PC-9 (cell line): ENCODE data around the gene FXYD6. TPM values are rescaled to one million over a fixed set of nuclear protein-coding genes. Genes with fewer than 3 reads are reported as not detected.

ENCODE experiments used
- BruUV-seq: library from RNA; stranded (reverse); fragments of 400-500 nt; replicated peaks from 2 replicates; lab custom pipeline; 2021; lab: Mats Ljungman, UMichigan
- CTCF ChIA-PET: fragments of 300-600 bp; sonication (Branson Sonifier 250); formaldehyde crosslinking; loops from one replicate; lab custom pipeline; 2022; ENCODE audit warnings: antibody characterized with exemption; lab: Charles Lee
- POLR2A ChIA-PET: fragments of 300-600 bp; sonication (Branson Sonifier 250); formaldehyde crosslinking; loops from one replicate; lab custom pipeline; 2022; ENCODE audit warnings: antibody characterized with exemption; ENCODE audit not compliant: unreplicated experiment; lab: Charles Lee
- DNase-seq, 2 experiments: peaks; one replicate each; pipeline versions ENCODE4 v3.0.0 to v3.0.0-alpha.2; 2015 to 2022; ENCODE audit warnings: mixed read lengths in 1 of 2
- H2AFZ ChIP-seq: fragments of 200-600 bp; sonication (generic); 2 replicates; pipeline ENCODE4 v1.8.1; 2017; ENCODE audit warnings: antibody characterized with exemption
- H3F3A ChIP-seq: fragments of 200-600 bp; sonication (generic); 2 replicates; pipeline ENCODE4 v1.8.1; 2017; ENCODE audit warnings: antibody characterized with exemption, mild to moderate bottlenecking, low read depth; ENCODE audit not compliant: insufficient read depth
- H3K27ac ChIP-seq: fragments of 200-600 bp; sonication (generic); 2 replicates; pipeline ENCODE4 v1.6.1; 2016; ENCODE audit warnings: mixed run types
- H3K27me3 ChIP-seq: fragments of 200-600 bp; sonication (generic); 2 replicates; pipeline ENCODE4 v1.6.1; 2016; ENCODE audit warnings: low read depth, mixed run types; ENCODE audit not compliant: insufficient read depth
- H3K36me3 ChIP-seq: fragments of 200-600 bp; sonication (generic); 2 replicates; pipeline ENCODE4 v1.6.1; 2016; ENCODE audit warnings: low read depth, mixed run types
- H3K4me1 ChIP-seq: fragments of 200-600 bp; sonication (generic); replicated peaks from 2 replicates; pipeline ENCODE4 v1.6.1; 2016; ENCODE audit warnings: mixed run types; ENCODE audit not compliant: insufficient read depth
- H3K4me2 ChIP-seq: fragments of 200-600 bp; sonication (generic); 2 replicates; pipeline ENCODE4 v1.6.1; 2017; ENCODE audit warnings: mixed run types
- H3K4me3 ChIP-seq: fragments of 200-600 bp; sonication (generic); 2 replicates; pipeline ENCODE4 v1.6.1; 2016; ENCODE audit warnings: mixed run types
- H3K79me2 ChIP-seq: fragments of 200-600 bp; sonication (generic); 2 replicates; pipeline ENCODE4 v1.6.1; 2017; ENCODE audit warnings: low read depth, mixed run types
- H3K9me2 ChIP-seq: fragments of 200-600 bp; sonication (generic); 2 replicates; pipeline ENCODE4 v1.8.1; 2017; ENCODE audit warnings: mild to moderate bottlenecking; ENCODE audit not compliant: insufficient read depth
- H3K9me3 ChIP-seq: fragments of 200-600 bp; sonication (generic); 2 replicates; pipeline ENCODE4 v1.8.1; 2016; ENCODE audit warnings: low read depth; ENCODE audit not compliant: insufficient read depth
- H4K20me1 ChIP-seq: fragments of 200-600 bp; sonication (generic); 2 replicates; pipeline ENCODE4 v1.8.1; 2017; ENCODE audit not compliant: insufficient read depth
- CTCF ChIP-seq: fragments of 200-600 bp; sonication (generic); conservative IDR thresholded peaks from 2 replicates; pipeline ENCODE4 v1.6.1; 2017; ENCODE audit warnings: mixed run types, antibody characterized with exemption, mild to moderate bottlenecking, moderate library complexity
- EZH2 ChIP-seq: fragments of 200-600 bp; sonication (generic); IDR thresholded peaks from 2 replicates; pipeline ENCODE4 v1.8.0; 2017; ENCODE audit warnings: antibody characterized with exemption, low read depth
- intact Hi-C: fragments of 100-400 bp; cut with micrococcal nuclease; formaldehyde crosslinking; loops from one replicate; pipeline ENCODE4 v1.10.0; 2022; ENCODE audit not compliant: unreplicated experiment
- total RNA-seq: library from RNA; stranded (reverse); gene quantifications from 2 replicates; pipeline ENCODE4 v1.2.3, GENCODE V29; 2021

The FXYD6 gene
- total RNA-seq, 1 experiment from 2014 or later: 0.20 TPM

GRCh38 chr11:117795638-117796455 is 80.6 kb downstream of the FXYD6 start:
- no peak overlapping the region for H3K4me3 ChIP-seq
- H2AFZ ChIP-seq: no peak overlapping the region
- H3K4me2 ChIP-seq: no peak overlapping the region
- H3K9me2 ChIP-seq: no peaks in the 10 kb centered on the region
- no peaks in the 10 kb centered on the region for H3K36me3 ChIP-seq
- POLR2A ChIA-PET: no interaction called here
- DNase-seq: no peak
- H3K27me3 ChIP-seq: peaks cover 80% of the 10 kb centered on the region
- H3K4me1 ChIP-seq: no peaks in the 10 kb centered on the region
- no peak overlapping the region for H3K27ac ChIP-seq
- no peak for TF ChIP-seq EZH2
- no peak for TF ChIP-seq CTCF
- no peaks in the 10 kb centered on the region for H3F3A ChIP-seq
- no peaks in the 10 kb centered on the region for H4K20me1 ChIP-seq
- no peaks in the 10 kb centered on the region for H3K79me2 ChIP-seq
- intact Hi-C loops: no loop called here
- CTCF ChIA-PET: no interaction called here
- no peaks in the 10 kb centered on the region for H3K9me3 ChIP-seq
- no TSS peak for BruUV-seq

GRCh38 chr11:117794772-117795629 is 81.5 kb downstream of the FXYD6 start:
- H4K20me1 ChIP-seq: no peaks in the 10 kb centered on the region
- no TSS peak for BruUV-seq
- no peak overlapping the region for H3K27ac ChIP-seq
- no peak for DNase-seq
- ChIA-PET CTCF (interaction anchor here (0.6 kb wide), 1 partner anchor 14 kb away, joined by 4 read pairs; no protein-coding TSS in a partner anchor), POLR2A (no interaction called here)
- intact Hi-C loops: no loop called here
- H2AFZ ChIP-seq: no peak overlapping the region
- no peaks in the 10 kb centered on the region for H3F3A ChIP-seq
- H3K9me3 ChIP-seq: no peaks in the 10 kb centered on the region
- no peak for TF ChIP-seq EZH2
- TF ChIP-seq CTCF: no peak
- no peaks in the 10 kb centered on the region for H3K4me1 ChIP-seq
- H3K4me3 ChIP-seq: no peak overlapping the region
- H3K4me2 ChIP-seq: no peak overlapping the region
- H3K9me2 ChIP-seq: no peaks in the 10 kb centered on the region
- peaks cover 80% of the 10 kb centered on the region for H3K27me3 ChIP-seq
- no peaks in the 10 kb centered on the region for H3K36me3 ChIP-seq
- no peaks in the 10 kb centered on the region for H3K79me2 ChIP-seq

- H3K79me2 ChIP-seq: no peaks in the 10 kb centered on the region
- ChIA-PET CTCF (no interaction called here), POLR2A (no interaction called here)
- H3K9me3 ChIP-seq: no peaks in the 10 kb centered on the region
- H3K36me3 ChIP-seq: no peaks in the 10 kb centered on the region
- H3K4me3 ChIP-seq: no peak overlapping the region
- no peak overlapping the region for H3K27ac ChIP-seq
- no peaks in the 10 kb centered on the region for H4K20me1 ChIP-seq
- no peaks in the 10 kb centered on the region for H3K9me2 ChIP-seq
- H3K4me2 ChIP-seq: no peak overlapping the region
- BruUV-seq: no TSS peak
- no peak overlapping the region for H2AFZ ChIP-seq
- no peak for DNase-seq
- TF ChIP-seq CTCF (no peak), EZH2 (no peak)
- peaks cover 80% of the 10 kb centered on the region for H3K27me3 ChIP-seq
- H3F3A ChIP-seq: no peaks in the 10 kb centered on the region
- intact Hi-C loops: no loop called here
- H3K4me1 ChIP-seq: no peaks in the 10 kb centered on the region
These were observed 82.3 kb downstream of the FXYD6 start for GRCh38 chr11:117794135-117794534.
